ENCODE results near the gene RPL38.

Gene RPL38

GRCh38 chr17:74227271-74228080 is 24.0 kb downstream of the RPL38 start:
- no peak for DNase-seq

- no peak for DNase-seq
Measured at GRCh38 chr17:74228306-74228978, 25.0 kb downstream of the RPL38 start.

GRCh38 chr17:74230896-74231295 is 27.4 kb downstream of the RPL38 start:
- no peak for DNase-seq

GRCh38 chr17:74231928-74232907 is 28.7 kb downstream of the RPL38 start:
- DNase-seq, result no peak

- DNase-seq, result no peak
Measured at GRCh38 chr17:74233937-74234336, 30.5 kb downstream of the RPL38 start.

- DNase-seq, result no peak
Measured at GRCh38 chr17:74234486-74234885, 31.0 kb downstream of the RPL38 start.

GRCh38 chr17:74235040-74235581 is 31.6 kb downstream of the RPL38 start:
- DNase-seq, result no peak

GRCh38 chr17:74235911-74236371 is 32.5 kb downstream of the RPL38 start:
- no peak for DNase-seq

- DNase-seq, result no peak
Measured at GRCh38 chr17:74237321-74237720, 33.8 kb downstream of the RPL38 start.

- DNase-seq, result no peak
Measured at GRCh38 chr17:74239172-74239571, 35.7 kb downstream of the RPL38 start.

GRCh38 chr17:74240618-74241205 is 37.2 kb downstream of the RPL38 start:
- DNase-seq, result no peak

- no peak for DNase-seq
Measured at GRCh38 chr17:74241431-74241830, 38.0 kb downstream of the RPL38 start.

- no peak for DNase-seq
Measured at GRCh38 chr17:74241847-74242246, 38.4 kb downstream of the RPL38 start.

- no peak for DNase-seq
Measured at GRCh38 chr17:74243013-74243755, 39.7 kb downstream of the RPL38 start.

- no peak for DNase-seq
Measured at GRCh38 chr17:74244128-74244527, 40.6 kb downstream of the RPL38 start.

GRCh38 chr17:74244548-74244947 is 41.1 kb downstream of the RPL38 start:
- DNase-seq, result no peak

GRCh38 chr17:74245145-74245831 is 41.8 kb downstream of the RPL38 start:
- DNase-seq, result no peak

- no peak for DNase-seq
Measured at GRCh38 chr17:74245871-74246270, 42.4 kb downstream of the RPL38 start.

- DNase-seq, result no peak
Measured at GRCh38 chr17:74249590-74250270, 46.3 kb downstream of the RPL38 start.

GRCh38 chr17:74250324-74250995 is 47.0 kb downstream of the RPL38 start:
- DNase-seq, result no peak
